A549 (cell line): Measurements from ENCODE around the gene C10orf90.

Experiments used
- CEBPB ChIP-seq, 2 experiments: fragments of >200 bp in 1 of 2; sonication (Bioruptor Twin) in 1 of 2; formaldehyde crosslinking in 1 of 2; IDR thresholded peaks; 2 replicates each; pipeline ENCODE4 v1.6.1; 2012 to 2016
- CTCF ChIP-seq: fragments of >200 bp; sonication (Bioruptor Twin); formaldehyde crosslinking; IDR thresholded peaks from 3 replicates; pipeline ENCODE4 v1.5.1; 2016
- HDAC2 ChIP-seq: fragments of 200-600 bp; sonication (generic); IDR thresholded peaks from 2 replicates; pipeline ENCODE4 v1.6.1; 2016
- HMGXB4 ChIP-seq: fragments of 250-450 bp; sonication (Bioruptor Pico); IDR thresholded peaks from 2 replicates; pipeline ENCODE4 v1.5.0; 2021; ENCODE audit warnings: mild to moderate bottlenecking, moderate library complexity, borderline replicate concordance
- HOXA7 ChIP-seq: fragments of 250-450 bp; sonication (Bioruptor Pico); IDR thresholded peaks from 2 replicates; pipeline ENCODE4 v1.5.0; 2020; ENCODE audit warnings: mild to moderate bottlenecking, moderate library complexity
- HOXB13 ChIP-seq: fragments of 250-450 bp; sonication (Bioruptor Pico); IDR thresholded peaks from 2 replicates; pipeline ENCODE4 v1.5.0; 2020; ENCODE audit warnings: low read depth, mild to moderate bottlenecking, moderate library complexity
- KDM1A ChIP-seq: fragments of 200-600 bp; sonication (generic); IDR thresholded peaks from 2 replicates; pipeline ENCODE4 v1.6.1; 2016; ENCODE audit warnings: low read depth, mild to moderate bottlenecking
- KDM5A ChIP-seq: fragments of 200-600 bp; sonication (generic); IDR thresholded peaks from 2 replicates; pipeline ENCODE4 v1.6.1; 2016; ENCODE audit warnings: antibody characterized with exemption, mild to moderate bottlenecking
- PHF8 ChIP-seq: fragments of 200-600 bp; sonication (generic); IDR thresholded peaks from 2 replicates; pipeline ENCODE4 v1.6.1; 2016; ENCODE audit warnings: low read depth, mild to moderate bottlenecking, antibody characterized with exemption, moderate library complexity, borderline replicate concordance
- POLR2A ChIP-seq: IDR thresholded peaks from 2 replicates; pipeline ENCODE4 v1.6.1; 2012; ENCODE audit warnings: mild to moderate bottlenecking, low read length
- POLR2AphosphoS2 ChIP-seq: conservative IDR thresholded peaks from 2 replicates; pipeline ENCODE4 v1.6.1; 2012; ENCODE audit warnings: low read length, improper control_type of control experiment, inconsistent platforms
- RNF2 ChIP-seq: fragments of 200-600 bp; sonication (generic); IDR thresholded peaks from 2 replicates; pipeline ENCODE4 v1.6.1; 2016; ENCODE audit warnings: low read depth, mild to moderate bottlenecking, antibody characterized with exemption, moderate library complexity, borderline replicate concordance
- SMC3 ChIP-seq: fragments of >200 bp; sonication (Bioruptor Twin); formaldehyde crosslinking; IDR thresholded peaks from 3 replicates; pipeline ENCODE4 v1.6.1; 2018; ENCODE audit warnings: inconsistent platforms
- USF2 ChIP-seq: fragments of 450-650 bp; IDR thresholded peaks from 2 replicates; pipeline ENCODE4 v1.6.1; 2014; ENCODE audit warnings: antibody characterized with exemption

GRCh38 chr10:126500866-126501265, 169.6 kb downstream of the C10orf90 start:
- TF ChIP-seq HDAC2 (no peak), KDM1A (no peak), USF2 (no peak), HMGXB4 (CRISPR knock-in tag) (no peak), CTCF (no peak), HOXB13 (no peak), POLR2A (no peak), PHF8 (no peak), HOXA7 (CRISPR knock-in tag) (no peak), RNF2 (no peak), CEBPB (IDR thresholded peaks at IDR 0.05) (no peak), POLR2AphosphoS2 (no peak), KDM5A (no peak), SMC3 (no peak)
